GM19452 (cell line): ENCODE measurements around the gene APLP1.
"Not testable (repeated sequence)": the region's sequence is repeated elsewhere in the genome, so short reads cannot be mapped to it uniquely, and the experiment has no call there.

Experiments
- ATAC-seq: cut with Tn5 transposase; IDR thresholded peaks from one replicate; pipeline ENCODE4 v1.9.1; 2021; ENCODE audit not compliant: unreplicated experiment

Gene APLP1

DNA sequence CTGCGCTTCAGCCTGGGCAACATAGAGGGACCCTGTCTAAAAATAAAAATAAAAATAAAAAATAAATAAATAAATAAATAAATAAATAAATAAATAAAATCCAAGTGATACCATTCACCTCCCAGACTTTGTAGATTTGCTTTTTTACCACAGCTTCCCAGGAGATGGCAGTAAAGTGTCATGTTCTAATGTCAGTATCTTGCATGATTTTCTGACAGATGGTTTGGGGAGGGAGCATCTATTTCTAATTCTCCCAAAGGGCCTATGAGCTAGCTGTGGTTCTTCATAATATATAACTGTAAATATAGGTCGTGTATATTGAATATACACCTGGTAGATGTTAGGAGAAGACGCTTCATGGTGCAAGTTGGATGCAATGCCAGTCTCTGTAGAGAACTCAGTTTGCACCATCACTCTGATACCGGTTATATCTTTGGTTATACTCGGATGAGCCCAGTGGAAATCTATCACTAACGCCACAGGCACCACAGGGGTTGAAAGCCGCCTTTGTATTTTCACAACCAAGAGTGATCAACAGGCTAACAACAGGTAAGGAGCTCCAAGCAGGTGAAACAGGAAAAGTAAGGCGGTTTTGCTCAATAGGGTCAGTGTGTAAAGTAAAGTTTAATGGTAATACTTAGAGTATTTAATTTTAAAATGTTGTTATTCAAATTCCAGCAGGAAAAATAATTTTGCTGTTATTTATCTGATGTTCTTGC is 13.9 kb downstream of the APLP1 start:
- ATAC-seq: no peak

DNA sequence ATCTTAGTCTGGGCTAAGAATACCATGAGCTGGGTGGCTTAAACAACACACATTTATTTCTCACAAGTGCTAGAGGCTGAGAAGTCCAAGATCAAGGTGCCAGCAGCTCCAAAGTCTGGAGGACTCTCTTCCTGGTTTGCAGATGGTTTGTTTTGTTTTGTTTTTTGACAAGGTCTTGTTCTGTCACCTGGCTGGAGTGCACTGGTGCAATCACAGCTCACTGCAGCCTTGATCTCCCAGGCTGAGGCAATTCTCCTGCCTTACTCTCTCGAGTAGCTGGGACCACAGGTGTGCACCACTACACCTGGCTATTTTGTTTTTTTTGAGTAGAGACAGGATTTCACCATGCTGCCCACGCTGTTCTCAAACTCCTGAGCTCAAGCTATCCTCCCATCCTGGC is 15.5 kb downstream of the APLP1 start:
- no peak for ATAC-seq

DNA sequence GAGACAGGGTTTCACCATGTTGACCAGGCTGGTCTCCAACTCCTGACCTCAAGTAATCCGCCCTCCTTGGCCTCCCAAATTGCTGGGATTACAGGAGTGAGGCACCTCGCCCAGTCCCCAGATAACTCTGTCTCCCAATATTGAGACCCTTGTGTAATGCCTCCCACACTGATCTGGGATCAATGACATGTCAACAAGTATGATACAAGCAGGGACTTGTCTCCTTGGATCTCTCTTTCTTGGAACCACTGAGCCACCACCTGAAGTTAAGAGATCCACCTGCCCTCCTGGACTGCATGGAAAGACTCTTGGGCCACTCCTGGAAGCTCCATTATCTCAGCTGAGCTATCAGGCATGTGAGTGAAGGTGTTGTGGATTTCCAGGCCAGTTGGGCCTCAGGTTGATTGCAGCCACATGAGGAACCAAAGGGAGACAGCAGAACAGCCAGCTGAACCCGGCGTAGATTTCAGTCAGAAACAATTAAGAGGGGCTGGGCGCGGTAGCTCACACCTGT is 16.9 kb downstream of the APLP1 start:
- ATAC-seq: no peak

DNA sequence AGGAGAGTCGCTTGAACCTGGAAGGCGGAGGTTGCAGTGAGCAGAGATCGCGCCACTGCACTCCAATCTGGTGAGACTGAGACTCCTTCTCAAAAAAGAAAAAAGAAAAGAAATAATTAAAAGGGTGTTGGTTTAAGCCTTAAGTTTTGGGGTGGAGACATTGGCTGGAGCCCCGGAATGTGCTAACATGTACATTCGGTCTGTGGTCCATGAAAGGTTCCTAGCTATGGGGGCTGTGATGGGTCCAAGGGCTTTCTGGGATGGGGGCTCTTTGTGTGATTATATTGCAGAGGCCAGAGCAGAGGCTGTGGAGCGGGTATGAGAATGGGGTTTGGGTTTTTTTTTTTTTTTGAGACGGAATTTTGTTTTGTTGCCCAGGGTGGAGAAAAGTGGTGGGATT is 17.5 kb downstream of the APLP1 start:
- no peak for ATAC-seq

DNA sequence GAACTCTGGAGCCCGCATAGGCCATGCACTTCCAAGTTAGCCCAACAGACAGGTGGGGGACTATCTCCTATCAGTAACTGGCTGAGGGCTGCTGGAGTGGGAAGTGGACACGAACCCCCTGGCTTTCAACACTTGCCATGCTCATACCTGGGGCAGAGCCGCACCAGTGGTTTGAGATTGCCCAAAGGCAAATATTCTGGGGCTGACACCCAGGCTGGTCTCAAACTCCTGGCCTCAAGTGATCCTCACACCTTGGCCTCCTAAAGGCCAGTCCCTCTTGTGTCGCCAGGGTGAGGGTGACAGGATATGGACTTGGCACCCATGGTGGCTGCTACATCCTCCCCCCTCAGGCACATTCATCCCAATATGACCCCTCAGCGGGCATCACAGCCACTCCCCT is 18.8 kb downstream of the APLP1 start:
- ATAC-seq: no peak

DNA sequence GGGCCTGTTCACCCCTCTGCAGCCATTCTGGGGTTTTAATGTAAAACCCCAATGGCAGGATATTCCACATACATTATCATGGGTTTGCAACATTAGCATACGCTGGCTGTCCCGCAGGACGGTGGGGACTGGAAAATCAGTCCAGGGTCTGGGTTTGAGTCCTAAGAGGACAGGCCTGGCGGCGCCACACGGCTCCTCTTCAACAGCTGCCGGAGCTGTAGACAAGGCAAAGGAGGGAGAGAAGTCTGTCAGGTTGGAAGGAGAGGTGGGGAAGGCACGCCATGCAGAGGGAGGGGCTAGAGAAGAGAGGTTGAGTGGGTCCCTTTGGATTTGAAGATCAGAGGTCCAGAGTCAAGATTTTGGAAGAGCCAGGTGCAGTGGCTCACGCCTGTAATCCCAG is 20.0 kb downstream of the APLP1 start:
- ATAC-seq: no peak

DNA sequence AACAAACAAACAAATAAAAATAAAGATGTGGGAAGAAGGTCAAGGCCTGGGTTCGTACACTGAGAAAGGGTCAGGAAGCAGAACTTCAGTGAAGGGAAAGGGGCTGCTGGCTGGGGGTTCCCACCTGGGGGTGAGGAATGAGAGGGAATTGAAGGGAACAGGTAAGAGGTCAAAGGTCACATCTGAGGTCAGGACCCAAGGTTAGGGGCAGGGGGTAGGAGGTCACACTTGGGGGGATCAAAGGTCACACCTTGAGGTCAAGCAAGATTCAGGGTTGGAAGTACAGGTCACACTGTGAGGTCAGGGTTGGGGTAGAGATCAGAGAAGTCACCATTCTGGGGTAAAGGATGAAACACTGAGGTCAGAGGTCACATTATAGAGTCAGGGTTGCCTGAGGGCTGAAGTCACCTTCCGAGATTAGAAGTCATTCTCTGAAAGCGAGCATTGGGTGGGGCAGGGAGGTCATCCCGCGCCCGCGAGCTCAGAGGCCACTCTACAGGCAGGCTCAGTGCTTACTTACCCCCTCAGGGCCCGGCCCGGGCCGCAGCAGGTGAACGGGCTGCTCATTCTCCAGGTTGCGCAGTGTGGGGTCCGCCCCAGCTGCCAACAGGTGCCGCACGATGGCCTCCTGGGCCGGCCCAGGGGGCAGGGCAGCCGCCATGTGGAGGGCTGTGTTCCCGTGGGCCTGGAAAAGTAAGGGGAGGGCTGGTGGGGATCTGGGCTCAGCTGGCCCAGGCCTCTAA is 21.2 kb downstream of the APLP1 start:
- no peak for ATAC-seq

DNA sequence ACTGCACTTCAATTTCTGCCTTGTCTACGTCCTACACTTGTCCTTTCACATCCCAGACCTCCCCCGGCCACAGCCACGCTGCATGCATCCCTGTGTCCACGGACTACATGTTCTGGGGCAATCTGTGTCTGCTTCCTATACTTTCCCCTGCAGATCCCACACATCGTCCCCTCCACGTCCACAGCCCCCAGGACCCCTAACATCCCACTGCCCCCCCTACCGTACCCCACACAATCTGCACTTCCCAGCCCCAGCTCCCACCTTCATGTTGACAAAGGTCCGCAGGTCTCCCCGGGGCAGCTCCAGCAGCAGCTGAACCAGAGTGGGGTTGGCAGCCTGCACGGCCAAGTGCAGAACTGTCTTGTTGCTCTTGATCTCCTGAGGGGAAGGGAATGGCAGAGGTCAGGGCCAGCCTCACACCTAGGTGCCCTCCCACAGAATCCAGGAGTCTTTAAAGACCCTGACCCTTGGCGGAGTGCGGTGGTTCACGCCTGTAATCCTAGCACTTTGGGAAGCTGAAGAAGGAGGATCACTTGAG is 21.8 kb downstream of the APLP1 start:
- ATAC-seq: no peak

DNA sequence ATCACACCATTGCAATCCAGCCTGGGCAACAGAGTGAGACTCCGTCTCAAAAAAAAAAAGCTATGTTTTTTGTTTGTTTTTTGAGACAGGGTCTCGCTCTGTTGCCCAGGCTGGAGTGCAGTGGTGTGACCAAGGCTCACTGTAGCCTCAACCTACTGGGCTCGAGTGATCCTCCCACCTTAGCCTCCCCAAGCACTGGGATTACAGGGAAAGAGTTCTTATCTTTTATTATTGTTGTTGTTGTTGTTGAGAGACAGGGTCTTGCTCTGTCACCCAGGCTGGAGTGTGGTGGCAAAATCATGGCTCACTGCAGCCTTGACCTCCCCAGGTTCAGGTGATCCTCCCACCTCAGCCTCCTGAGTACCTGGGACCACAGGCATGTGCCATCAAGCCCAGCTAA is 23.4 kb downstream of the APLP1 start:
- ATAC-seq: not testable (repeated sequence)

DNA sequence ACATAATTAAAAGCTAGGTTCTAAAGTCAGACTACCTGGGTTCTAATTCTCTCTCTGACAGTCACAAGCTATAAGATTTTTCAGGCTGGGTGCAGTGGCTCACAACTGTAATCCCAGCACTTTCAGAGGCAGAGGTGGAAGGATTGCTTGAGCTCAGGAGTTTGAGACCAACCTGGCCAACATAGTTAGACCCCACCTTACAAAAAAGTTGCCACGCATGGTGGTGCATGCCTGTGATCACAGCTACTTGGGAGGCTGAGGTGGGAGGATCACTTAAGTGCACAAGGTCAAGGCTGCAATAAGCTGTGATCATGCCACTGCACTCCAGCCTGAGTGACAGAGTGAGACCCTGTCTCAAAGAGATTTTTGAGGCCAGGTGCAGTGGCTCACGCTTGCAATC is 26.0 kb downstream of the APLP1 start:
- no peak for ATAC-seq

DNA sequence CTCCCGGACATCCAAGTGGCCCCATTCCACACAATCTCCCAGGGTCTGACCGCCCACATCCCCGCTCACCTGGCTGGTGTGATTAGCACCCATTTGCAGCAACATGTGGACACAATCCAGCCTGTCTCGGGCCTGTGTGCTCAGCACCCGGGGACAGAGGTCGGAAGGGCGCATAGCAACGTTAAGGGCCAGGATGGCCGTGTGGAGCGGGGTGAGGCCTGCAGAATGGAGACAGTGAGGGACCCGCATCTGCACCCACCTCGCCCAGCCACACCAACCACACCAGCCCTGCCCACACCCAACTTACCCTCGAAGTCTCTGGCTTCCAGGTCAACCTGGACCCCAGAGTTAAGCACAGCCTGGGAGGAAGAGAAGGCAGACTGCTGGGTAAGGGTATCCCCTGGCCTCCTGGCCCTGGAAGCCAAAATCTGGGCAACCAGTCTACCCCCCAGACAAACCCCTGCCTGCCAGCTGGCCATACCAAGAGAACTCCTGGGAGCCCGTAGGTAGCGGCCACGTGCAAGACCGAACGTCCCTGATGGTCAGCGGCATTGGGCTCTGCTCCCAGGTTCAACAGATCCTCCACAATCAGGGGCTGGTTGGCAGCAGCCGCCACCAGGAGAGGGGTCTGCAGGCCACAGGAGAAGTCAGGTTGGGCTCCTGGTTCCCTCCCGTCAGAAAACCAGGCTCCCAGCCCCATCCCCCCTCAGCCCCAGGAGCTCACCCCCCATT is 27.7 kb downstream of the APLP1 start:
- no peak for ATAC-seq

DNA sequence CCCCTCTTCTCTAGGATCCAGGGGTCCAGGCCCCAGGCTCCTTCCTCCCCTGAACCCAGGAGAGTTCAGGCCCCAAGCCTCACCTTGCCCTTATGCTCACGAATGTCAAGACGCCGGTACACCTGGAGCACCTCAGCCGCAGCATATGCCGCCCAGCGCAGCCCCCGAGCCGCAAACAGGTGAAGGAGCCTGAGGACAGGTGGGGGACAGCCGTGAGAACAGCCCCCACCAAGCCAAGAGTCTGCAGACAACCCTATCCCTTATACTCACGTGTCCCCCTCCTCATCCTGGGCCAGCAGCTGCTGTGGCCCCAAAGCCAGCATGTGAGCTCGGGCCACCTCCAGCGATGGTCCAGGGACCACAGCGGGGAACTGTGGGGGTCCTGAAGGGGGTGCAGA is 28.3 kb downstream of the APLP1 start:
- ATAC-seq: no peak

DNA sequence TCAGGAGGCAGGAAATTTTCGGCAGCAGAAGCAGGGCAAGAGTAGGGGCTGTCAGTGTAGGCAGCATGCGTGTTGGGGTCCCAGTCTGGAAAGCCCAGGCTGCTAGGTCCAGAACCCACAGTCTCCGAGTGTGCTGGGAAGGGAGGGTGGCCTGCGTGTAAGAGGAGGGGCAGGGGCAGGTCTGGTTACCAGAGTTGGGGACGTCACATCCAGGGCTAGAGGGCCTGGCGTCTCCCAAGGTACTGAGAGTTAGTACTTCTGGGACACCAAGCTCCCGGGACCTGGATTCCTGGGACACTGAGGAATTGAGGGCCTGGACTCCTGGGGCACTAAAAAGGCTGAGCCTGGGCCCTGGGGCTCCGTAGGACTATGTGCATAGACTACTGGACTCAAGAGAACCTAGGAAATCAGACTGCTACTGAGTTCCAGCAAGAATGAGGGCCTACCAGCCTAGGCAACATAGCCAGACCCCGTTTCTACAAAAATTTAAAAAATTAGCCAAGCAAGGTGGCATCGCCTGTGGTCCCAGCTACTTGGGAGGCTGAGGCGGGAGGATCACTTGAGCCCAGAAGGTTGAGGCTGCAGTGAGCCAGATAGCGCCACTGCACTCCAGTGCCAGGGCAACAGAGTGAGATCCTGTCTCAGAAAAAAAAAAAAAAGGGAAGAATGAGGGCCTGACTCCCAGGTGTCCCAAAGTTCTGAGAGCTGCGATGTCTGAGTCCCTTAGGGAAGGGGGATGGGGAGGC is 29.5 kb downstream of the APLP1 start:
- no peak for ATAC-seq

DNA sequence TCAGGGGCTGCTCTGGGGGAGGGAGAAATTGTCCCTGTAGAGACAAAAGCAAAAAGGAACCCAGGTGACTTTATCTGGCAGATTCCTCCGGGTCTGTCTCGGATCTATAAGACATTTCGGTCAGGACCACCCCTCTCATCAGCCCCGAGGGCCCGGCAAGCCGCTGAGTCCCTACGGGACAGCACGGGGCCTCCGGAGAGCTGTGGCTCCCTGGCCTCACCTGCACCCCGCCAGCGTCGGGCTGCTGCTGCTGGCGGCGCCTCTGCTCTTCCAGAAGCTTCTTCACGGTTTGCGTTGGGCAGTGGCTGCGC is 30.1 kb downstream of the APLP1 start:
- no peak for ATAC-seq

DNA sequence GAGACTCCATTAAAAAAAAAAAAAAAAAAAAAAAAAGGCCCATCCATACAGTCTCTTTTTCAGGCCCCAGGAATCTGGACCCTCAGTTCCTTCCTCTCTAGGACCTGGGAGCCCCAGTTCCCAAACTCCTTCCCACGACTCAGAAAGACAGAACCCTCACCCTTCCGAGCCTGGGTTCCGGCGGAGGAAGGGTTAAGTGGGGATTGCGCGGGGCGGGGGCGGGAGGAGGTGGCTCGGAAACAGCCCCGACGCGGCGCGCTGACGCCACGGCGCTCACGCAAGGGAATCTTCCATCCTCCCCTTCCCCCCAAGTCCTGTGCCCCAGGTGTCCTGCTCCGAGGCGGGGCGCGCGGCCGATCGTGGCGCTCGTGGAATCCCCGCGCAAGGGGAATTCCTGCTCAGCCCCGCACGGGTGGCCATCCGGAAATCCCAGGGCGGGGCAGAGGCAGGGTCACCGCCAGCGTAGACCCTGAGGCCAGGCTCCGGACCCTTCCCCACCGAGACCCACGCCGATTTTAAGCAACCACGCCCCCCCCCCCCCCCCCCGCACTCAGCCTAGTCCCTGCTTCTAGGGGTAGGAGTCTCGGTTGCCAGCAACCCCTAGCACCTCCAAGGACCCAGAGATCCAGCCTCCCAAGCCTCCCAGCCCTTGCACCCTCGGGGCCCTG is 31.3 kb downstream of the APLP1 start:
- peak; percentile 22 for ATAC-seq

DNA sequence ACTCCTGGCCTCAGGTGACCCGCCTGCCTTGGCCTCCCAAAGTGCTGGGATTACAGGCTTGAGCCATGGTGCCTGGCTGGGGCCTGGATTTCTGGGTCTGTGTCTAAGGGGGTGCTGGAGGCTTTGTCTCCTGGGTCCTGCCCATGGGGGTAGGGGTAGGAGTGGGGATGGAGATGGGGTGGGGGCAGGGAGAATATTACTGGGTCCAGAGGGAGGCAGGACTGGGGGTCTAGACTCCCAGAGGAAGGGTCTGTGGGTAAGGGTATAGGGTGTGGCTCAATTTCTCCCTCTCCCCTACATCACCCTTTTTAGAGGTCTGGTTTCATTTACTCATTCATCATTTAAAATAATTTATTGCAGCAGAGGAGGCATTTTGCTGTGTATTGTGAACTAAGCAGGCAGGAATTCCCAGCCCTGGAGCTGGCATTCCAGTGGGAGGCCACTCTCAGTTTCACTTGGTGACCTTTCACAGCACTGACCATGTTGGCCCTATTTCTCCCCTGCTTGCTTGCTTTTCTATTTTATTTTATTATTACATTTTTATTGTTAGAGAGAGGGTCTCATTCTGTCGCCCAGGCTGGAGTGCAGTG is 32.8 kb downstream of the APLP1 start:
- no peak for ATAC-seq

DNA sequence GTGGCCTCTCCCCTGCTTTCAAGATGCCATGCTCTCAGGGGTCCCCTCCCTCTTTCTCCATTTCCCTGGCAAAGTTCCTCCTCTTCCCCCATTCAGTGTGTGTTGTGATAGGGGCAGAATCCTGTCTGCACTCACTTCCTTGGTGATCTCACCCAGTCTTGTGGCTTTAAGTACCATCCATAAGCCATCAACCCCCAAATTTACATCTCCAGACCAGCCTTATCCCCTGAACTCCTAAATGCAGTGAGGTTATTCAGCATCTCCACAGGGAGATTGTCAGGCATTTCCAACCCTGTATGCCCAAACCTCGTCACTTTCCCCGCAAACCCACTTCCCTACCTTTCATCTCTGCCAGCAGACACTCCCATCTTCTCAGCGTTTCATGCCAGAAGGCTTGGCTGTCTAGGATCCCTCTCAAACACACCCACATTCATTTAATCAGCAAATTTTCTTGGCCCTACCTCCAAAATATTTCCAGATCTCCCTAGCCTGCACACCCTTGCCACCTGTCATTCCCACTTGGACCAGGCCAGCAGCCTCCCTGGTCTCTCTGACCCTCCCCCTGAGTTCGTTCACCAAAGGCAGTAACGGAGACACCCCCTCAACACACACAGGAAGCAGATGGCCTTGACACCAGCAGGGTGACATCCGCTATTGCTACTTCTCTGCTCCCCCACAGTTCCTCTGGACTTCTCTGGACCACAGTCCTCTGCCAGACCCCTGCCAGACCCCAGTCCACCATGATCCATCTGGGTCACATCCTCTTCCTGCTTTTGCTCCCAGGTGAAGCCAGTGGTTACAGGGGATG is 33.7 kb downstream of the APLP1 start, which contains the start of gene HCST:
HCST (plus strand) TSS at position 676 of the 808 bp plus-strand sequence; CDS start at position 741, 65 bp downstream.
- ATAC-seq: no peak

DNA sequence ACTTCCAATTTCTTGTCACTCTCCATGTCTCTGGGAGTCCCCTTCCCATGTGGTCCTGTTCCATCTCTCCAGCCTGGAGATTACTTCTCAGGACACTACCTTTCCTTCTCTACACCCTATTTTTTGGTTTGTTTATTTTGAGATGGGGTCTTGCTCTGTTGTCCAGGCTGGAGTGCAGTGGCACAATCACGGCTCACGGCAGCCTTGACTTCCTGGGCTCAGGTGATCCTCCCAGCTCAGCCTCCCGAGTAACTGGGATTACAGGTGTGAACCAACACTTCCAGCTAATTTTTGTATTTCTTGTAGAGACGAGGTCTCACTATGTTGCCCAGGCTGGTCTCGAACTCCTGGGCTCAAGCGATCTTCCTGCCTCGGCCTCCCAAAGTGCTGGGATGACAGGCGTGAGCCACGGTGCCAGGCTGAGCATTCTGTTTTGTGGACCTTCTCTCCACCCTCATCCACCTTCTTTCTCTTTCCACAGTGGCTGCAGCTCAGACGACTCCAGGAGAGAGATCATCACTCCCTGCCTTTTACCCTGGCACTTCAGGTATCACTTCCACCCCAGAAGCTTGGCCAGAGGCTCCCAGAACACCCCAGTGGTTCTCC is 34.6 kb downstream of the APLP1 start:
- no peak for ATAC-seq
